HG03460 (cell line): ENCODE data around the gene RHEB.

Experiments
- ATAC-seq: cut with Tn5 transposase; IDR thresholded peaks from one replicate; pipeline ENCODE4 v1.9.1; 2021; ENCODE audit not compliant: unreplicated experiment

RHEB gene

GRCh38 chr7:151529842-151530241, 10.1 kb upstream of the RHEB start:
- no peak for ATAC-seq

- ATAC-seq, result no peak
Measured at GRCh38 chr7:151524845-151525244, 5.2 kb upstream of the RHEB start.

GRCh38 chr7:151524331-151524730, 4.6 kb upstream of the RHEB start:
- ATAC-seq, result no peak

GRCh38 chr7:151520419-151521261, 945 bp upstream of the RHEB start:
- ATAC-seq, result no peak

- peak; percentile 48 for ATAC-seq
Measured at GRCh38 chr7:151518947-151519764, 539 bp downstream of the RHEB start.

GRCh38 chr7:151518105-151518946, 1.4 kb downstream of the RHEB start:
- ATAC-seq, result no peak

GRCh38 chr7:151517601-151518104, 2.0 kb downstream of the RHEB start:
- no peak for ATAC-seq

- ATAC-seq, result no peak
Measured at GRCh38 chr7:151515276-151515565, 4.5 kb downstream of the RHEB start.

GRCh38 chr7:151514461-151515275, 5.0 kb downstream of the RHEB start:
- ATAC-seq, result no peak

- no peak for ATAC-seq
Measured at GRCh38 chr7:151513133-151513532, 6.6 kb downstream of the RHEB start.

GRCh38 chr7:151512353-151512752, 7.3 kb downstream of the RHEB start:
- ATAC-seq, result no peak

- ATAC-seq, result no peak
Measured at GRCh38 chr7:151511946-151512345, 7.7 kb downstream of the RHEB start.

GRCh38 chr7:151511270-151511669, 8.4 kb downstream of the RHEB start:
- ATAC-seq, result no peak

- no peak for ATAC-seq
Measured at GRCh38 chr7:151509670-151510333, 9.9 kb downstream of the RHEB start.

GRCh38 chr7:151508991-151509390, 10.7 kb downstream of the RHEB start:
- no peak for ATAC-seq

GRCh38 chr7:151507806-151508205, 11.9 kb downstream of the RHEB start:
- no peak for ATAC-seq

GRCh38 chr7:151506901-151507382, 12.8 kb downstream of the RHEB start:
- no peak for ATAC-seq

- ATAC-seq, result no peak
Measured at GRCh38 chr7:151505836-151506468, 13.7 kb downstream of the RHEB start.

GRCh38 chr7:151505433-151505832, 14.3 kb downstream of the RHEB start:
- ATAC-seq, result no peak
